GM18520 (cell line): ENCODE results near the gene SFI1.
"Not testable (repeated sequence)": the region's sequence is repeated elsewhere in the genome, so short reads cannot be mapped to it uniquely, and the experiment has no call there.

Experiments
- ATAC-seq: cut with Tn5 transposase; IDR thresholded peaks from one replicate; pipeline ENCODE4 v1.9.1; 2021; ENCODE audit not compliant: unreplicated experiment

Gene SFI1

GRCh38 chr22:31585161-31585859 lies 89.0 kb downstream of the SFI1 start:
- ATAC-seq: no peak

DNA sequence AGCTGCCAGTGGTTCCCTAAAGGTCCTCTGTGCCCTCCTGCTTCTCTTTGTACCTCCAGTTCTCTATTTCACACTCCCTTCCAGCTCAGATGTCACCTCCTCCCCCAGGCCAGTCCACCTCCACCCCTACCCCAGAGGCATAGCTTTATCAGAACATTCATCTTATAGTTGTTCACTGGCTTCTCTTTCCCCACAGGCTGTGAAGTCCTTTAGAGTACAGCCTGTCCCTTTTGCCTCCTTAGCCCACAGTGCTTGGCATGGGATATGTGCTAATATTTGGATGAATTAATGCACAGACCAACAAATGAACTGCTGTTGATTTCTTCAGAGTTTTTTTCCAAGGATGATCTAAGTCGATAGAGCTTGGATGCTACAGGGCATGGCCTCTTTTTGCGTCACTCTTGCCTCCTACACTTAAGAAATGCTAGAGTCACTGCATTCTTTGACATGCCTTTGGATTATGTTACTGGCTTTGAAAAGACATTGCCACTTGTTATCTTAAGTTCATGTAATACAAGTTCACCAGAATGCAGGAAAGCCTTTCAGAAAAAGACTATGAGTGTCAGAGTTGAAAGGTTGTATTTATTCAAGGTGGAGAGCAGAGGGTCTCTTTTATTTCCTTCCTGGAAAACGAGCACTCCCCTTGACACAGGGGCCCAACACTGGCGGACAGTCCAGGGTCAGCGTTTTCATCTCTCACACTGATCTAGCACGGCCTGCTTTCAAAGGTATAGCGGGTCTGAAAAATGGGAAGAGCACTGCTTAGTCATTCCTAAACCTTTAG lies 90.0 kb downstream of the SFI1 start:
- no peak for ATAC-seq

GRCh38 chr22:31588970-31589675 lies 92.8 kb downstream of the SFI1 start:
- ATAC-seq: no peak

GRCh38 chr22:31590161-31590560 lies 93.8 kb downstream of the SFI1 start:
- not testable (repeated sequence) for ATAC-seq

DNA sequence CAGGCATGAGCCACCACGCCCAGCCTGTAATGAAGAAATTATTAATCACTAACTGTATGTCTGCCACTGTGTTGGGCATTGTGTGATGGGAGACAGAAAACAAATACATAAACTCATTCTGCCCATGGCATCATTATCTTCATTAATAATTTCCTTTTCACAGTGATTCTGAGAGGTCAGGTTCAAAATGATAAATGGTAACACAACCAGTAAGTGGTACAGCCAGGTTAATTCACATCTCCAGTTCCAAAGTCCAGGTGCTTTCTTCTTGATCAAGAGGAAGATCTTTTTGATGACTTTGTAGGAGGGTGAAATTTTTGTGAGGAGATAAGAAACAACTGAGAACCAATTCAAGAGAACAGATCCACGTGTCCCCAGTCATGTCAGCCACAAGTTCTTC lies 98.9 kb downstream of the SFI1 start:
- ATAC-seq: no peak

DNA sequence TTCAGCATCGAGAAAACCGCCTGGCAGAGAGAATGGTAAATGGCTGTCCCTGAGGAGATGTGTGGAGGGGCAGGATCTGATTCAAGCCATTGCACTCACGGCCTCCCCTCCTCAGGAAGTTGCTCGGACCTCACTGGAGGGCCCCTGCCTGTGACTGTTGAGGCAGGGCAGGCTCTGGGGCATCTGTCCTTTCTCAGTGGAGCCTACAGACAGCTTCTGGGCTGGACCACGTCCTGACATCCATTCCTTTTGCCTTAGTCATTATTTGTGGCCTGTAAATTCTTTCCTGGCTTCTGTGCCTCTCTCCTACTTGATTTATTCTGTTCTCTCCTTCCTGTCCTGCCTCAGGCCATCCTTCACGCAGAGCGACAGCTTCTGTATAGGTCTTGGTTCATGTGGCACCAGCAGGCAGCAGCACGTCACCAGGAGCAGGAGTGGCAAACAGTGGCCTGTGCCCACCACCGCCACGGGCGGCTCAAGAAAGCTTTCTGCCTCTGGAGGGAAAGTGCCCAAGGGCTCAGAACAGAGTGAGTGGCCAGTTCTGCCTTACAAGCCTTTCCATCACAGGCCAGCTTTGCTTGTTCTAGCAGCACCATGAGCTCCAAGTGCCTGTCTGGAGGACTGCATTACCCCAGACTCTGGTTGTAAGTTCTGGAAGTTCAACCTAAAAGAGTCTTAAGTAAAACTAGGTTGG lies 106.1 kb downstream of the SFI1 start:
- ATAC-seq: no peak

DNA sequence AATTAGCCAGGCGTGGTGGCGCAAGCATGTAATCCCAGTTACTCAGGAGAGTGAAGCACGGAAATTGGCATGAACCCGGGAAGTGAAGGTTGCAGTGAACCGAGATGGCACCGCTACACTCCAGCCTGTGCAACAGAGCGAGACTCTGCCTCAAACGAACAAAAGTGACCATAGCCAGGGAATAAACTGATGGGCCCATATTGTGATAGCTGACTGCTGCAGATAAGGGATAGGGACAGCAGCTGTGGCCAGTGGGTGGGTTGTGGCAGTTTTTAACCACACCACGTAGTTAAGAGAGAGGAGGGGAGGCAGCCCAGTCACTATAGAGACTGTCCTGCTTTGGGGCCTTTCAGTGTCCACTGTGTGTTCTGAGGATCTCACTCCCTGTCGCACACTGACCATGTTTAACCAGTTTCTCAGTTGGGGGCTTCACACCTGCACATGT lies 106.8 kb downstream of the SFI1 start:
- ATAC-seq: no peak

DNA sequence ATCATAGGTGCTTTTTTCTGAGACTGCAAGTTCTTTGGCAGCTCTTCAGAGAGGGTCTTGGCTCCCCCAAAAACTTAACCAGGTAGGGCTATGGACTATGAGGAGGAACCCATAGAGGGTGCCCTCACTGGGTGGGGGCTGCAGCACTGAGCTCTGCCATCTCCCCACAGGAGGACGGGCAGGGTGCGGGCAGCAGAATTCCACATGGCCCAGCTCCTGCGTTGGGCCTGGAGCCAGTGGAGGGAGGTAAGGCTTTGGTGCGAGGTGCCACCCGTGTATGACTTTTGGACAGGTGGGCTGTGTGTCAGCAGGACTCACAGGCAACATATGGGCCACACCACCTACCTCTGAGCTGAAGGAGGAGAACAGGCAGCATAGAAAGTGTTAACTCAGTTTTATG lies 107.2 kb downstream of the SFI1 start:
- no peak for ATAC-seq

DNA sequence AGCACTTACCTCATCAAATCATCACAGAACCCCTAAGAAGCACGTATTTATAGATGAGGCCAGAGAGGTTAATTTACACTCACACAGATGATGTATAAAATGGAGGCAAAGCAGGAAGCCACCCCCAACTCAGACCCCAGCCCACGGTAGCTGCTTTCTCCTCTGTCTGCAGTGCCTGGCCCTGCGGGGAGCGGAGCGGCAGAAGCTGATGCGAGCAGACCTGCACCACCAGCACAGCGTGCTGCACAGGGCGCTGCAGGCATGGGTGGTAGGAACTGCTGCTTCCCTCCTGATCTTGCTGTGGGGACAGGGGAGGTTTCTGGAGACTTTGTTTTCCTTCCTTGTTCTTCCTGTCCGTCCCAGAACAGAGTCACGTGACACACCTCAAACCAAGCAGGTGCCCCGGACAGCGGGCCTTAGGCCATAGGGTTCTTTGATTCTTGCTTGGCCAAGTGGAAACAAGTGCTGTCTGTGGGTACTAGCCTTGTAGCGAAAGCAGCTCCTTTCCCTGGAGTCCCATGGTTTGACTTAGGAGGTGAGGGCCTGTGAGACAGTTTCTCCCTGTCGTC lies 107.9 kb downstream of the SFI1 start:
- ATAC-seq: no peak

- ATAC-seq: no peak
These were observed 108.7 kb downstream of the SFI1 start for GRCh38 chr22:31604746-31605705.

DNA sequence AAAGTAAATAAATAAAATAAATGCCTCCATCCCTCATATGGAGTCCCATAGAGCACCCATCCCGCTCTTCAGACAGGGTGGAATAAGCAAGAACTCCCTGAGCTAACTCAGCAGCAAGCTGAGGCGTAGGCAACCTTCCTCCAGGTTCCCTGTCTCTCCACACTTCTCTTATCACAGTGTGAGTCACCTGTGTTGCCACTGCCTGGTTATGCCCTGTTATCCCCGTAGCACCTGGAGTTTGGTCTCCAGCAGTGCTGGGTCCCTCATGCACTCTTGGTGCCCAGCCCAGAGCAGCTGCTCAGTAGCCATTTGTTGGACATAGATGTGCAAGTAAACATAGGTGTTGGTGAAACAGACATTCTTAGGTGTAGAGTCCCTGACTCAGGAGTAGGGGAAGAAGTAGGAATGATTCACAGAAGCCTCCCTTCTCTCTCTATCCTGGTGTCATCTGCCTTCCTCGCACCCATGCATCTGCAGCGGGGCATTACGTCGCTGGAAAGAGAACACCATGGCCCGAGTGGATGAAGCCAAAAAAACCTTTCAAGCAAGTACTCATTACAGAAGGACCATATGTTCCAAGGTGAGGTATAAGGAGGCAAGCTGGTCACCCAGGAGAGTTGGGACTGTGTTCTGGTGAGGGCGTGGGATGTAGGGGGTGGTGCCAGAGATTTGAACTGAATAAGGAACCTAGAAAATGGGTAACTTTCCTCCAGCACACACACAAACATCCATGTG lies 109.7 kb downstream of the SFI1 start:
- no peak for ATAC-seq

GRCh38 chr22:31607696-31608095 lies 111.4 kb downstream of the SFI1 start:
- ATAC-seq: no peak

- ATAC-seq: no peak
These were observed 113.4 kb downstream of the SFI1 start for GRCh38 chr22:31609716-31610115.

GRCh38 chr22:31610611-31611010 lies 114.3 kb downstream of the SFI1 start:
- ATAC-seq: no peak

DNA sequence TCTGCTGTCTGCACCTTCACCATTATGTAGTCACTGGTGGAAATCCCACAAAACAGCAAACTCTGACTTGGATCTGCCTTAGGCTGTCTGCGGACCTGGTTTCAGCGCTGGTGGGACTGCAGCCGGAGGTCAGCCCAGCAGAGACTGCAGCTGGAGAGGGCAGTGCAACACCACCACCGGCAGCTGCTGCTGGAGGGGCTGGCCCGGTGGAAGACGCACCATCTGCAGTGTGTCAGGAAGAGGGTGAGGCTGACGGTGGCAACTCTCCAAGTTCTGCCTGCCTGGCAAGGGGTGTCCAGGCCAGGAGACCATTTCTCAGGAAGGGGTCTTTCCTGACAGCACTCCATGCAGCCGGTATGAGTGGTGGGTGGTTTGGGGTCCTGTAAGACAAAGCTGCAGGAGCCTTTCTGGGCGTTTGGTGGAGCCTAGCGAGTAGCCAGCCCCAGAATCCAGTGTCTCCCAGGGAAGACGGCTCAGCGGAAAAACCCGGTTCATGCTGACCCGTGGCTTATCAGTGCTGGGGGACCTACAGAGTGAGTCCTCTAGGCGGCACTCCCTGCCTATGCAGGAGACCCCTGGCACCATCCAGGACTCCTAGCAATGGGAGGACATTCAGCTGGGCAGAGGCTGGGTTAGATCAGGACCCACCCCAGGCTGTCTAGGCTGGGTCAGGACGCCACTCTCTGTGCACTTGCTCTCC lies 114.9 kb downstream of the SFI1 start:
- ATAC-seq: no peak

- ATAC-seq: no peak
These were observed 116.6 kb downstream of the SFI1 start for GRCh38 chr22:31612891-31613285.

DNA sequence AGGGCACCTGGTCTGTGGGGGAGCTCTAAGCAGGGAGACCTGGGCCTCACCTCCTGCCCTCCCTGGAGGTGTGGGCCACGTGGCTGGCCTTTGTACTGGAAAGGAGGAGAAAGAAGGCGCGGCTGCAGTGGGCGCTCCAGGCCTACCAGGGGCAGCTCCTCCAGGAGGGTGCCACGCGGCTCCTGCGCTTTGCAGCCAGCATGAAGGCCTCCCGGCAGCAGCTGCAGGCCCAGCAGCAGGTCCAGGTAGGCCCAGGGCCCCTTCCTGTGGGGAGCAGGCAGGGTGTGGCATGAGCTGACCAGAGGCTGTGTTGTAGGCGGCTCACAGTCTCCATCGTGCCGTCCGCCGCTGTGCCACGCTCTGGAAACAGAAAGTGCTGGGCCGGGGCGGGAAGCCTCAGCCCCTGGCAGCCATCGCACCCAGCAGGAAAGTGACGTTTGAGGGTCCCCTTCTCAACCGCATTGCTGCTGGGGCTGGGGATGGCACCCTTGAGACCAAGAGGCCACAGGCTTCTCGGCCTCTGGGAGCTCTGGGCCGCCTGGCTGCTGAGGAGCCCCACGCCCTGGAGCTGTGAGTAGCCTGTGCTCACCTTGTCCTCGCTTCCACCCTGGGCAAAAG lies 117.1 kb downstream of the SFI1 start:
- no peak for ATAC-seq

DNA sequence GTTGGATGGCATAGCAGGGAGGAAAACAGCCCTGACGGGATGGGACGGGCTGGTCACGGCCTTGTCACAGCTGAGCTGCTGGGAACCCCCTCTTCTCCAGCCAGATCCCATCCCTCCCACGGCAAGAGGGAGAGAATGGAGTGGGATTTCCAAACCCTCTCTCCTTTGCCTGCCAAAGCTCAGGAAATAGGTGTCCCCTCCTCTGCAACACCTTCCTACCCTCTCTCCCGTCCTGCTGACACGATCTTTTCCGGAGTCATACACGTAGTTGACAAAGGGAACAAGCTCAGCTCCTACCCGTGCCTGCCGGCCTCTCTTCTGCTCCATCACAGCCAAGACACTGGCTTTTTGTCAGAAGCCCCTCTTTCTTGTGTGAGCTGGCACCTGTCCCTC lies 117.6 kb downstream of the SFI1 start:
- ATAC-seq: no peak
